ENCODE measurements around the gene SCN3B.

GRCh38 chr11:123696183-123696582 is 41.8 kb upstream of the SCN3B start:
- no peak for TF ChIP-seq ZBTB49 (tag by site-specific recombination; IDR thresholded peaks at IDR 0.05; ENCODE audit: low read depth)
- TF ChIP-seq ZNF558 (tag by site-specific recombination; IDR thresholded peaks at IDR 0.05), result no peak
- TF ChIP-seq, protein P1, sequence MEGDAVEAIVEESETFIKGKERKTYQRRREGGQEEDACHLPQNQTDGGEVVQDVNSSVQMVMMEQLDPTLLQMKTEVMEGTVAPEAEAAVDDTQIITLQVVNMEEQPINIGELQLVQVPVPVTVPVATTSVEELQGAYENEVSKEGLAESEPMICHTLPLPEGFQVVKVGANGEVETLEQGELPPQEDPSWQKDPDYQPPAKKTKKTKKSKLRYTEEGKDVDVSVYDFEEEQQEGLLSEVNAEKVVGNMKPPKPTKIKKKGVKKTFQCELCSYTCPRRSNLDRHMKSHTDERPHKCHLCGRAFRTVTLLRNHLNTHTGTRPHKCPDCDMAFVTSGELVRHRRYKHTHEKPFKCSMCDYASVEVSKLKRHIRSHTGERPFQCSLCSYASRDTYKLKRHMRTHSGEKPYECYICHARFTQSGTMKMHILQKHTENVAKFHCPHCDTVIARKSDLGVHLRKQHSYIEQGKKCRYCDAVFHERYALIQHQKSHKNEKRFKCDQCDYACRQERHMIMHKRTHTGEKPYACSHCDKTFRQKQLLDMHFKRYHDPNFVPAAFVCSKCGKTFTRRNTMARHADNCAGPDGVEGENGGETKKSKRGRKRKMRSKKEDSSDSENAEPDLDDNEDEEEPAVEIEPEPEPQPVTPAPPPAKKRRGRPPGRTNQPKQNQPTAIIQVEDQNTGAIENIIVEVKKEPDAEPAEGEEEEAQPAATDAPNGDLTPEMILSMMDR (tag by site-specific recombination; IDR thresholded peaks at IDR 0.05), result no peak
- no peak for TF ChIP-seq YY1 (tag by site-specific recombination; IDR thresholded peaks at IDR 0.05)
- TF ChIP-seq ZNF513 (tag by site-specific recombination; IDR thresholded peaks at IDR 0.05), result no peak
- TF ChIP-seq ZNF544 (tag by site-specific recombination; IDR thresholded peaks at IDR 0.05), result no peak
- no peak for TF ChIP-seq ZNF146 (tag by site-specific recombination; IDR thresholded peaks at IDR 0.05)

All from HEK293 (cell line).